Inflammatory macrophage (primary cell): ENCODE measurements around the gene ARL6IP5.

Source experiments
- DNase-seq, 2 donors: peaks; one replicate each; pipeline ENCODE4 v3.0.0-alpha.2; 2020 to 2022

The ARL6IP5 gene

DNA sequence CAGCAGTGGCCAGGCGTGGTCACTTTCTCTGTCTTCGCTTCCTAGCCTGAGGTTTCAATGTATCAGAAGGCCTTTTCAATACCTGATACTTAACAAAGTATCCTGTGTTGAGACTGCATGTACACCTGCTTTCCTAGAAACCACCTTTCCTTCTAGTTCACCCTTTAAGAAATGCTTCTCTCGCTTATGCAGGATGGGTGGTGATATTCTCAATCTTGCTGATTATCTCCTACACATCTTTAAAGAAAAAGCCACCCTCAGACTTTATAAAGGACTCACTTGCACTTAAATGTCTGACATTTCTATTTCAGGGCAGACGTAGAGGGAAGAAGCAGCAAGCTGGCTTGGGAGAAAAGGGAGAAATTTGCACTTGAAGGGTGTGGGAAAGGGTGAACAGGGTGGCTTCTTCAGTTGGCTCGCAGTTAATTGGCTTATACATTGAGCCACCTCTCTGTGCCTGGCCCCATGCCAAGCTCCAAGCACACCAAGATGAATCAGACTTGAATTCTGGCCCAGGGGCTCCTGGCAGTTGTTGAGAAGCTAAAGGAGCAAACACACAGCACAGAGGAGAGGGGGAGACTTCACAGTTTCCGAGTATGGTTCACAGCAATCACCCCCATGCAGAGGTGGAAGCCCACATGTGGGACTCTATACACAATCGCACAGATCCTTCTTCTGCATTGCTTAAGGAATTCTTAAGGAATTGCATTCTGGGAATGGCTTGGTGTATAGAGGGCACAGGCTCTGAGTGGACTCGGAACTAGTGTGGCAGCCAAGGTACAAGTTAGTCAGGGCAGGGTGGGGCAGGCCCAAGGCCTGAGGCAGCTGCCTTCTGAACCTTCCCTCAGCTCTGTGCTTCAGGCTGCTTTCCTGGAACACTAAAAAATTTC, 1.3 kb downstream of the ARL6IP5 start:
- DNase-seq, result peak; percentile 59 to 67

DNA sequence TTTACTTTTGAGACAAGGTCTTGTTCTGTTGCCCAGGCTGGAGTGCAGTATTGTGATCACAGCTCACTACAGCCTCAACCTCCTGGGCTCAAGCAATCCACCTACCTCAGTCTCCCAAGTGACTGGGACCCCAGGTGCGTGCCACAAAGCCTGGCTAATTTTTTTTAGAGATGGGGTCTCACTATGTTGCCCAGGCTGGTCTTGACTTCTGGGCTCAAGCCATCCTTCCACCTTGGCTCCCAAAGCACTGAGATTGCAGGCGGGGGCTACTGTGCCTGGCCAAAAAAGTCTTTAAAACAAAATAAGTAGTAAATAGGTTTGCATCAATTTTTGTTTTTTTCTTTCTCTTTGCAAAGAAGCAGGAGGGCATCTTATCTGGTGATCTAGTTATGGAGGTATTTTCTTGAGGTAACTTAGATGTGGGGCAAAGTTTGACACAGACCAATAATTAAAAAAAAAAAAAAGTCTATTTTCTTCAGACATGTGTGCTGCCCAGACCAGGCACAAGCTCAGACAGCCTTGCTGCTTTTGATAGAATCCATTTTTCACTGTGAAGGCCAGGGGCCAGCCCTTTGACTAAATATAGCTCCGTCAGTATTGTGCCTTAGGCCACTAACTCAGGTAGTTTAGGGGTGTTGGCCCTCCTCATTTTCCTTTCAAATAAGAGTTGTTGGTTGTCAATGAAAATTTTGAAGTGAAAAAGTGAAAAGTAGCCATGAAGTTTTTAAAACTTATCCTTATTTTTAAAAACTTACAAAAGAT, 2.5 kb downstream of the ARL6IP5 start:
- no peak for DNase-seq

GRCh38 chr3:69088063-69088462, 3.3 kb downstream of the ARL6IP5 start:
- DNase-seq, result peak; percentile 31 to 38

GRCh38 chr3:69090021-69090420, 5.3 kb downstream of the ARL6IP5 start:
- no peak for DNase-seq

DNA sequence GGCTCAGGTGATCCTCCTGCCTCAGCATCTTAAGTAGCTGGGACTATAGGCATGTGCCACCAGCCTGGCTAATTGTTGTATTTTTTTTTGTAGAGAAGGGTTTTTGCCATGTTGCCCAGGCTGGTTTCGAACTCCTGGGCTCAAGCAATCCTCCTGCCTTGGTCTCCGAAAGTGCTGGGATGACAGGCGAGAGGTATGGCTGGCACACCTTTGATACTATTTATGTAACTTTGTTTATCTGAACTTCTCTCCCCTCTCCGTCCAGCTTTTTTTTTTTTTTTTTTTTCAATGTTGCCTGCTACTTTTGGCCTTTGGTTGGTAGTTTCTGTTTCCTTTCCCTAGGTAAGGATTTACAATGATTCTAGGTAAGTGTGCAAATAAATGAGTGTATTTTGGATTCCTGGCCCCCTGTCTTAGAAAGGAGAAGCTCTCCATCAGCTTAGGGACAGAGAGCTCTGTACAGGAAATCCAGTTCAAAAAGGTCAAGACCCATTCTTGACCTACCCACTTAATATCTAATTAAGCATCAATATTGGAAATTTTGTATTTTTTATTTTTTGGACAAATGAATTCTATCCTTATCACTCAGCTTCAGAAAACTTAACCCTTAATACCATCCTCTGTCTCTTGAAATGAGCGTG, 6.8 kb downstream of the ARL6IP5 start:
- DNase-seq, result no peak

DNA sequence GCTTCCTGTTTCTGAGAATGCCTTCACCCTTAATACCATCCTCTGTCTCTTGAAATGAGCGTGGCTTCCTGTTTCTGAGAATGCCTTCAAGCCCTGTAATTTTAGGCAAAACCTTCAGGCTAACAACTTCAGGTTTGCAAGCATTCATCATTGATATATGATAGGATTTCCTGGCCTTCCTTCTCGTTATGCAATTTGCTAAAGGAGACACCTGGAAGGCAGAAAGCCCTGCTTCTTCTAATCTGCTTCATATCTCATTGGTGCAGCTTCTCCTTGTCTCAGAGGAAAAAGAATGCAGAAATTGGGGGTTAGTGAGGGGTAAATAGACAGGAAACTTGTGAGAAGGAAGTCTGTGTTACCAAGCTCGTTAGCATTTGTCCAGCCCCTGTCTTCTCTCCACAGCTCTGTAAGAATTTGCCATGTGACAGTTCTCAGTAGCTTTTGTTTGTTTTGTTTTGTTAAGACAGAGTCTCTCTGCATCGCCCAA, 7.3 kb downstream of the ARL6IP5 start:
- peak; percentile 52 to 60 for DNase-seq

- DNase-seq, result peak; percentile 65 to 69
Measured at GRCh38 chr3:69094467-69095205, 9.9 kb downstream of the ARL6IP5 start.

DNA sequence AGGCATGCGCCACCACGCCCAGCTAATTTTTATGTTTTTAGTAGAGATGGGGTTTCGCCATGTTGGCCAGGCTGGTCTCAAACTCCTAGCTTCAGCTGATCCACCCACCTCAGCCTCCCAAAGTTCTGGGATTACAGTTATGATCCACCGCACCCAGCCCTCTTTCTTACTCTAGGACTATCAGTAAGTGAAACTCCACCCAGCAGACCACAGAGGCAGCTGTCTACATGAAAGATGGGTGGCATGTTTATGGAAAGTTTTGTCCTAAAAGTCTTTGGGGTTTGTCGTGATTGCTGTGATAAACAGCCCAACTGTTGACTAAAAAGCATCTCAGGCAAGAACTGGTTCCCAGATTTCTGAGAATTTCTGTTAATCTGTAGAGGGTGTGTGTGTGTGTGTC, 10.9 kb downstream of the ARL6IP5 start:
- no peak for DNase-seq

DNA sequence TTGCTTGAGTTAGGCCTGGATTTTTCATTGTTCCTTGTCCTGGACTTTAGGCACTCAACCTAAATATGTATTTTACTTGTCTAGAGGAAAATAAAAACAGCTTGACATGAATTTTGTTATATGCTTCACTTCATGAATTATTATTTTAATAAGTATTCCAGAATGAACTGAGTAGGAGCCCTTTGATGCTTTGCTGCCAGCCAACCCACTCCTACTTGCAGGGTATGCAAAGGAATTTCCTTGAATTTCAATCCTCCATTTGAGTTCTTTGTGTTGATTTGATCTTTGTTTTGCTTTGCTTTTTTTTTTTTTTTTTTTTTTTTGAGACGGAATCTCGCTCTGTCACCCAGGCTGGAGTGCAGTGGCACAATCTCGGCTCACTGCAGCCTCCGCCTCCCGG, 11.6 kb downstream of the ARL6IP5 start:
- DNase-seq, result no peak

GRCh38 chr3:69097407-69098086, 12.8 kb downstream of the ARL6IP5 start:
- no peak for DNase-seq

GRCh38 chr3:69099576-69099975, 14.8 kb downstream of the ARL6IP5 start:
- no peak for DNase-seq

- DNase-seq, result no peak
Measured at GRCh38 chr3:69102384-69102783, 17.6 kb downstream of the ARL6IP5 start.

DNA sequence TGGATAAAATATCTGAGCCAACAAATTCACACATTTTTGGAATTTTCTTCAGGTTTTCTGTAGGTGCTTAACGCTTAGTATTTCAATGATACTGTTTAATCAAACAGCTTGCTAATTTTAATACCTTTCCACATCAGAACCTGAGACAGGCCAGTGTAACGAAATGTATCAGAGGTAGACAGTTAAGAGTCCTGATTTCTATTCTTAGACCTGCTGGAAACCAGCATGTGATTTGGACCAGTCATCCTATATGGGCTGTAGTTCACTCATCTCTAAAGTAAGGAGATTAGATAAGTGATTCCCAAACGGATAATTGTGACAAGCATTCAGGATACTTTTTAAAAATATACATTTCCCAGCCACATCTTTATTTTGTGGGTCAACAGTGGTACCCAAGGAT, 18.4 kb downstream of the ARL6IP5 start:
- DNase-seq, result no peak

DNA sequence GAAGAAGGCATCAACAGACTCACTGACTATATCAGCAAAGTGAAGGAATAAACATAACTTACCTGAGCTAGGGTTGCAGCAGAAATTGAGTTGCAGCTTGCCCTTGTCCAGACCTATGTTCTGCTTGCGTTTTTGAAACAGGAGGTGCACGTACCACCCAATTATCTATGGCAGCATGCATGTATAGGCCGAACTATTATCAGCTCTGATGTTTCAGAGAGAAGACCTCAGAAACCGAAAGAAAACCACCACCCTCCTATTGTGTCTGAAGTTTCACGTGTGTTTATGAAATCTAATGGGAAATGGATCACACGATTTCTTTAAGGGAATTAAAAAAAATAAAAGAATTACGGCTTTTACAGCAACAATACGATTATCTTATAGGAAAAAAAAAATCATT, 19.8 kb downstream of the ARL6IP5 start:
- no peak for DNase-seq

DNA sequence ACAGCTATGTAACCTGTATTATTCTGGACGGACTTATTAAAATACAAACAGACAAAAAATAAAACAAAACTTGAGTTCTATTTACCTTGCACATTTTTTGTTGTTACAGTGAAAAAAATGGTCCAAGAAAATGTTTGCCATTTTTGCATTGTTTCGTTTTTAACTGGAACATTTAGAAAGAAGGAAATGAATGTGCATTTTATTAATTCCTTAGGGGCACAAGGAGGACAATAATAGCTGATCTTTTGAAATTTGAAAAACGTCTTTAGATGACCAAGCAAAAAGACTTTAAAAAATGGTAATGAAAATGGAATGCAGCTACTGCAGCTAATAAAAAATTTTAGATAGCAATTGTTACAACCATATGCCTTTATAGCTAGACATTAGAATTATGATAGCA, 20.6 kb downstream of the ARL6IP5 start:
- no peak for DNase-seq

DNA sequence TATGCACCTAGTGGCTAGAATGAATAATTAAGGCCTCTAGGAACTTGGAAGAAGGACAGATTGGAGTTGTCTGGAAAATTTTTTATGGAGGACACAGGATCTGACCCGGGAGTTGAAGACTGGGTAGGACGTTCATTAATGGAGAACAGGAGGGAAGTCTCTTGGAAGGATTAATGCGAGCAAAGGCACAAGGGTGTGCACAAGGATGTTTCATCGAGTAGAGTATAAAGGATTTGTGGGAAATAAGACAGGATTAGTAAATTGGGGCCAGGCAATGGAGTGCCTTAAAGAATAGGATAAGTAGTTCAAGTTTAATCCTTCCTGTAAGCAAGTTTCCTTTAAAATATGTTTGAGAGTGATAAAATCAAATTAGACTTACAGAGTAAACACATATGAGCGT, 23.1 kb downstream of the ARL6IP5 start:
- DNase-seq, result no peak

GRCh38 chr3:69108811-69109210, 24.1 kb downstream of the ARL6IP5 start:
- no peak for DNase-seq

- no peak for DNase-seq
Measured at GRCh38 chr3:69110941-69111546, 26.3 kb downstream of the ARL6IP5 start.

DNA sequence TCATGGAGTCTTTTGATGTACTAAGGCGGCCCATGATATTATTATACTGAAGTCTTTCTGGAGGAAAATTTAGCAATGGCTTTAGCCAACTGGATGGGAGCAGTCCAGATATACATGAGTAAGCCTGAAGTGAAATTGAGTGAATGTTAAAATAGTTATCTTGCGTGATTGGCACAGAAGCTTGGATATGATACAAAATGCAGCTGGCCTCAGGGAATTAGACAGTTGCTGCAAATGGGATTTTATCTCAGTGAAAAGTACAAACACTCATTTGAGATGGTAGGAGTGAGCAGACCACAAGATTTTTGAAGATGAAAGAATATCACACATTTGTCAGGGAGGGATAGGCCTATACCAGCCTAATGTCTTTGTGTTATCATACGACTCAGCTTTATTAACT, 28.8 kb downstream of the ARL6IP5 start:
- no peak for DNase-seq

- DNase-seq, result no peak
Measured at GRCh38 chr3:69115731-69116130, 31.0 kb downstream of the ARL6IP5 start.

DNA sequence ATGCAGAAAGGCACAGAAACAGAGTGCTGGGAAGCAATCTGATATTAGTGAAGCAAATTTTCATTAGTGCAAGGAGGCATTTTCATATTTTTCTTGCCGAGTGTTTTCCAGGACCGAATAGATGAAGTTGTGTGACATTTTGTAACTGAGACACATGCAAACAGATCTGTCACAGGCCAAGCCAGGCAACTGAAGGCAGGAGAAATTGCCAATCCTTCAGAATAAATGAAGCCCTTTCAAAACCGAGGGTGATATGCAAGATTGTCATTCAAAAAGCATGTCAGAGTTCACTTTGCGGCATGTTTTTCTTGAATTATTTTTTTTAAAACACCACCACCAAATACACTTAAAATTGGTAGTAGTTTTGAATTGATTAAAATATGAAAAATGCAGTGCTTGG, 31.4 kb downstream of the ARL6IP5 start:
- DNase-seq, result no peak

DNA sequence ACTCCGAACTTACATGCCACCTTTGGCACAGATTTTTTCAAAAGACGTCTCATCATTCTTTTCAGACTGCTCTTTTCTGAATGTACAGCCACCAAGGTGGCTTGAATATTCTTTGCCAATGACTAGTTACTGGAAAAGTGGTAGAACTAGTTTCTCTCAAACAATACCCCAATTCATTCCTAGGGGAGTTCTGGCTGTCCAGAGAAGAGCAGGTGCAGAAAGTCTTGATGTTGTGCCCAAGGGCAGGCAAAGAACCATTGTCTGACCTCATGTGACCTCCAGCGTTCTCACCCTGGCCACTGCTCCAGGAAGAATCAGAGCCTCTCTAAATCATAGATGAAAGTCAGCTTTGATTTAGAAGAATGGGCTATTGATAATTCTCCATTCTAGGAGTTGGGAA, 32.2 kb downstream of the ARL6IP5 start:
- no peak for DNase-seq
